Measurements from ENCODE around the gene ATF3.
"Not testable (repeated sequence)": the region's sequence is repeated elsewhere in the genome, so short reads cannot be mapped to it uniquely, and the experiment has no call there.

Gene ATF3

DNA sequence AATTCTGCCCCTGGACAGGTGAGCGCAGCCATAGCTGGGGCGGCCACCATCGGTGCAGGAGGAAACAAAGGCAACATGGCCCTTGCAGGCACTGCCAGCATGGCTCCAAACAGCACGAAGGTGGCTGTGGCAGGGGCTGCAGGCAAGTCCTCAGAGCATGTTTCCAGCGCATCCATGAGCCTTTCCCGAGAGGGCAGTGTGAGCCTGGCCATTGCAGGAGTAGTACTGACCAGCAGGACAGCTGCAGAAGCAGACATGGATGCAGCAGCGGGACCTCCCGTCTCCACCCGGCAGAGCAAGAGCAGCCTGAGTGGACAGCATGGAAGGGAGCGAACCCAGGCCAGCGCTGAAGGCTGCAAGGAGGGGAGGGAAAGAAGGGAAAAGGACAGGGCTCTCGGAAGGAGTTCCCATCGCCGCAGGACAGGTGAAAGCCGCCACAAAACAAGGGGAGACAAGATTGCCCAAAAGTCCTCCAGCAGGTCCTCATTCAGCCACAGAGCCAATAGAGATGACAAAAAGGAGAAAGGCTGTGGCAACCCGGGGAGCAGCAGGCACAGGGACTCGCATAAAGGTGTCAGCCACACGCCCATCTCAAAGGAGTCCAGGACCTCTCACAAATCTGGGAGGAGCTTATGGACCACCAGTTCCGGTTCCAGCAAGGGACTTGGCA, 17.4 kb downstream of the ATF3 start:
- no peak for DNase-seq (ENCODE audit: low read depth, low spot score)

DNA sequence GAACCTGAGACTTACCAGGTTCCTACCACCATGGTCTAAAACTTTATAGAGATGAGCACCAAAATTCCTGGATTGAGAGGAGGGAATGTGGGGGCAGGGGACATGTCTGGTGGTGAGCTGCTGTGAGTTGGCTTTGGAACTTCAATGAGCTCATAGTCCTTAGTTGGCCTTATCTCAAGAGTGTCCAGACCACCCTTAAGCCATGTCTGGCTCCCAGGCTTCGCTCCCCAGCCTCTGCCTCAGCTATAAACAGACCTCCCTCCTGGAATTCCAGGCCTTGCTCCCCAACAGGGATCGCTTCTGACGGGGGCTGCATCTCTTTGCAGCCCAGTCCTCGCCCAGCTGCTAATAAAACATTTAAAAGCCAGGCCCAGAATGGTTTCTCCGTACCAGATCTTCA, 19.5 kb downstream of the ATF3 start:
- DNase-seq (ENCODE audit: low read depth, low spot score) = no peak

DNA sequence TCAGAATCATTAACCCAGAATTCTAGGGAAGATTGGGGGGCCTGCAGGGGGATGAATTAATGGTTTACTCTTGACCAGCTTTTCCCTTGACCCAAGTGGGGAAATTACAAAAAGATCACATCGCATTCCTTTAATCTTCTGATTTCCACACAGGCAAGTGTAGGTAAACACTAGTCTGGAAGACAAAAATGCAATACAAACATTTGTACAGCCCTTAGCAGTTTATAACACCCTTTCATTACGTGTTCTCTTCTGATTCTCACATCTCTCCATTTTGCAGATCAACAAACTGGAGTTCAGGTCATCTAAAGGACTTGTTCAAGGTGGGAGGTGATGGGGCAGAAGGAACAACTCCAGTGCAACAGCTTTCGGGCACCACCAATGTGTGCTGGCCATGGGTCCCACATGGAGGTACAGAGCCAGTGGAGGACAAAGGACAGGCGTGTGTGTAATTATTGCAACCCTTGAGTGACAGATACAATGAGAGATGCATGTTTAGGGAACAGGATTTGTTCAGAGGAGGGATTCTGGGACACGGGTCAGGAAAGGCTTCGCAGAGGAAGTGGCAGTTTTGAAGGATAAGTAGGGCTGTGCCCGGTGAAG, 20.4 kb downstream of the ATF3 start:
- no peak for DNase-seq (ENCODE audit: low read depth, low spot score)

DNA sequence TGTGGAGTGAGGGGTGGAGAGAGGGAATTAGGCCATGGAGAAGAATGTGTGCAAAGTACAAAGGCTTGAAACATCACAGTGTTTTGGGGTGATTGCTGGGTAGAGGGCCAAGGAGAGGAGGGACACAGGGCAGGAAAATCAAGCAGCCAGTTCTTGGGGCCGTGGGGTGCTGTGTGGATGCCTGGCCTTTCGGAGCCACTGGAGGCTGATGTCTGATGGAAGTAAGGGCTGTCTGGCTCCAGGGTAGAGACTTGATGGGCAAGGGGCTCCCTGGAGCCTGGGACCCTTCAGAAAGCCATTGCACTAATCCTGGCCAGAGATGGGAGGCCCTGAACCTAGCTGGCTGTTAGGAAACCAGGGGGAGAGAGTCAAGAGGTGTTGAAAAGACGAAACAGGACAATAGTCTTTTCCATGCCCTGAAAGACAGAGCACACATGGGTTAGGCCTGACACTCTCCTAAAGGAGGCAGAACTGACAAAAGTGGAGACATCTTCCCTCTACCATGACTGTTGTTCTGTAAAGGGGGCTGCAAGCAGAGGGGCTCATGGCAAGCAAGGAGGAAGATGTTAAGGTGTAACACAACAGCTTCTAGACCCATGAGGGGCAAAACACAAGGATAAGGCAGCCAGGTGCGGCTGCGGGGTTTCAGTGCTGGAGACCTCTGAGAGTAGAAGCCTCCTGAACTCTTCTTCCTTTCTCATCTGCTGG, 21.0 kb downstream of the ATF3 start:
- no peak for DNase-seq (ENCODE audit: low read depth, low spot score)

DNA sequence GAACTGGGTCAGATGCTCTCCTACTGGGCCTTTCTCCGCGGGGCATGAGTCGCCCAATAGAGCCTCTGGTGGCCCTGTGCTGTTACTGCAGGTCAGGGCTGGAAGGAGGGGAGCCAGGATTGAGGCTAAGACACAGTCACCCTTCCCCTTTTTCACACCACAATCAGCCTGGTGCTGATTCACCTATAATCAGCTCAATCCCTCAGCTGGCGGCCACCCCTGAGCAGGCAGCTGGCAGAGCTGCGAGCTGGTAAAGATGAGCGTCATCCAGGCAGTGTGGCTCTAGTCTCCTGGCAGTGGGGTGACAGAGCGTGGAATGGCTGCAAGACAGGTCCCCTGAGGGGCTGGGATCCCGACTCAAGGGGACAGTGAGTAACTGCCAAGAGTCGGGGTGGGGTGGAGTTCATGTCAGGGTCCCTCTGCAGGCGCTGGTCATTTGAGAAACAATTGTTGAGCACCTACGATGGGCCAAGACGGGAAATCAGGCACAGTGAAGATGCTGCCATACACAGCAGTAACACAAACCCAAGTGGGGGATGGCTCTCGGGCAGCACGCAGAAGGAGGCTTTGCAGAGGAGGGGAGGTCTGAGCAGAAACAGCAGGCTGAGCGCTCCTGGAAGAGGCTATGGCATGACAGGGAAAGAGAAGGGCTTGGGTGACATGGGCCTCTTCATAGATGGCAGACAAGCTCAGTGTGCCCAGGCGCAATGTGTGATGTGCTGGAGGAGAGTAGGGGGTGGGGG, 21.8 kb downstream of the ATF3 start:
- DNase-seq (ENCODE audit: low read depth, low spot score) = no peak

DNA sequence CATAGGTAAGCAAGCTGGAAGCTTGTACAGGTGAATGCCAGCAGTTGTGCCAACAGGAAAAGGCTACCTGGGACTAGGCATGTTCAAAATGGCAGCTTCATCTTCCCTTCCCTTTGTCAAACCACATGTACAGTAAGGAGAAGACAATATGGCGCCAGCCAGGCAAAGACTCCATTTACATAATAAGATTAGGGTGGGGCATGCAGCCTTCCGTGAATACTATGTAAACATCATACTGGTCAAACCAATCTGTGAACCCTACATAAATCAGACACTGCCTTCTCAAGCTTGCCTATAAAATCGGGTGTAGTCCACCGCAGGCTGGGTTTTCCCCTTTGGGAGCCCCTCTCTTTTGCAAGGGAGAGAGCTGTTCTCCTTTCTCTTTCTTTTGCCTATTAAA, 24.6 kb downstream of the ATF3 start:
- DNase-seq (ENCODE audit: low read depth, low spot score) = no peak

DNA sequence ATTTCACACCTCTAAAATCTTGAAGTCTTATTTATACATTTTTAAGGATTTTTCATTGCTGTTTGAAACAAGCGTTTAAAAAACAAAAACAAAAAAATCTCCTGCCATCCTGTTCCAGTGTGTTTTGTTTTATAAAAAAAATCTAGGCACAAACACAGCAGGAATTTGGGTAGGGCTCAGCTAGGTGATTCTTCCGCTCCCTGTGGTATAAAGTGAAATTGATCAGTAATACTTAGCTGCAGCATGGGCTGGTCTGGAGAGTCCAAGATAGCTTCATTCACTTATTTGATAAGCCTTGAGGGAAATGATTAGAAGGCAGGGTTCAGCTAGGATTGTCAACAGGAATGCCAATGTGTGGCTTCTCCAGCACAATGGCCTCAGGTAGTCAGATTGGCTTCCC, 25.7 kb downstream of the ATF3 start:
- no peak for DNase-seq (ENCODE audit: low read depth, low spot score)

DNA sequence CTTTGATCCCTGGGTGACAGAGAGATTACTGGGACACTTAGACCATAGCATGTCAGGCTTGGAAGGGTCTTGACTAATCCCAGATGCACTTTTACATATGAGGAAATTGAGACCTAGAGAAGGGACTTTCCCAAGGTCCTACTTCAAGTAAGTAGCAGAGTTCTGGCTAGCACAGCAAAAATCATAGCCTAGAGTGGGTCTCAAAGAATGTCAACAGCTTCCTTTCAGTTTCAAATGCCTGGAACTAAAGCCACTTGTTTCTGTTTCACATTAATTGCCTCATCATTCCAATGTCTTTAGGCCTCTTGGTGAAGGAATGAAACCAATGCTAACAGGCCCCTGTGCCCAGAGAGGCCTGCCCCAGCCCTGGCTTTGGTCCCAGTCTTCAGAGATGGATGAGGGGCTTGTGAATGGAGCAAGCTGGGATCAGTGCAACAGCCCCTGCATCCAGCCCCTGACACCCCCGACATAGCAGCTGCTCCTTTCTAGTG, 26.6 kb downstream of the ATF3 start:
- DNase-seq (ENCODE audit: low read depth, low spot score) = no peak

DNA sequence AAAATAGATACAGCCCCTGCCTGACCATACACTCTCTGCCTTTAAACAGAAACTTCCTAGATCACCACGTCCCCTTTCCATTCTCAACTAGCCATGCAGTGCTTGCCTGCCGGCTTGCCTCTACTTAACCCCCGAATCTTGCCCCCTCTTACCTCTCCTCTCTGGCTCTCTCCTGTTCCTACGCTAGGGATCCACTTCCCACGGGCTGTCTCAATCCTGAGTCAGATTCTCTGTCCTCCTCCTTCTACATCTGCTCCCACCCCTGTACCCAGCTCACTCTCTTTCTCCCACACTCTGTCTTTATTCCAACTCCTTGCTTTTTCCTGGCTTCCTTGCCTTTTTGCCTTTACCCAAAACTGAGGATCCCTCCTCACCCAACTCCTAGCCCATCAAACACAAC, 29.3 kb downstream of the ATF3 start:
- DNase-seq (ENCODE audit: low read depth, low spot score) = no peak

DNA sequence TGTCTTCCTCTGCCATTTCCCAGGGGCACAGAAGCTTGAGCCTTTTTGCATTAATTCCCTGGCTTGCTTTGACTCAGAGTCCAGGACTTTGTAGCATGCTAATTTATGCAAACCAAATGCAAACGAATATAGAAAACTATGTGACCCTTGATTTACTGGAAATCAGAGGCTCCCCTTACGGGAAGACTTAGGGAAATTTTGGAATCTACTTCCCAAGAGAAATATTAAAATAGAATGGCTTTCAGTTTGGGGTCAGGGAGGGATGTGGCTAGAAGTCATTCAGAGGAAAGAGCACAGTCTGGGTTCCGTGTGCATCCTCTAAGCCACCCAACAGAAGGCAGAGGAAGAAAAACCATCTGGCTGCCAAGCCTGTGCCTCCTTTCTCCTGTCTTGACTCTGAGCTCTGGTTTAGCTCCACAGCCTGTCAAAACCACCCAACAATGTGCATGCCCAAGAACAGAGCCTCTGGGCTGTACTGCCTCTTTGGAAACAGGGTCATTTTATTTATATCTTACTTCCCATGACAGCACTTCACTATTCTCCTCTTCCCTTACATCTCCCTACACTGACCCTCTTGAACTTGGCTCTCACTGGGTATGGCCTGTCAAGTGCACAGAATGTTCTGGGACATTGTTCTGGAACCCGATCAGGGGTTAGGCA, 30.1 kb downstream of the ATF3 start:
- DNase-seq (ENCODE audit: low read depth, low spot score) = no peak

DNA sequence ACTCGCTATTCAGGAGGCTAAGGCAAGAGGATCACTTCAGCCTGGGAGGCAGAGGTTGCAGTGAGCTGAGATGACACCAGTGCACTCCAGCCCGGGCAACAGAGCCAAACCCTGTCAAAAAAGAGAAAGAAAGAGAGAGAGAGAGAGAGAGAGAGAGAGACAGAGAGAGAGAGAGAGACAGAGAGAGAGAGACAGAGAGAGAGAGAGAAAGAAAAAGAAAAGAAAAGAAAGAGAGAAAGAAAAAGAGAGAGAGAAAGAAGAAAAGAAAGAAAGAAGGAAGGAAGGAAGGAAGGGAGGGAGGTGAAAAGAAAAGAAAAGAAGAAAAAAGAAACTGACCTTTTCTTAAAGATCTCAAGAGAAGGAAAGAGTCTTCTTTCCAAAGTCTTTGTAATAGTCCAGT, 31.0 kb downstream of the ATF3 start:
- not testable (repeated sequence) for DNase-seq (ENCODE audit: low read depth, low spot score)

DNA sequence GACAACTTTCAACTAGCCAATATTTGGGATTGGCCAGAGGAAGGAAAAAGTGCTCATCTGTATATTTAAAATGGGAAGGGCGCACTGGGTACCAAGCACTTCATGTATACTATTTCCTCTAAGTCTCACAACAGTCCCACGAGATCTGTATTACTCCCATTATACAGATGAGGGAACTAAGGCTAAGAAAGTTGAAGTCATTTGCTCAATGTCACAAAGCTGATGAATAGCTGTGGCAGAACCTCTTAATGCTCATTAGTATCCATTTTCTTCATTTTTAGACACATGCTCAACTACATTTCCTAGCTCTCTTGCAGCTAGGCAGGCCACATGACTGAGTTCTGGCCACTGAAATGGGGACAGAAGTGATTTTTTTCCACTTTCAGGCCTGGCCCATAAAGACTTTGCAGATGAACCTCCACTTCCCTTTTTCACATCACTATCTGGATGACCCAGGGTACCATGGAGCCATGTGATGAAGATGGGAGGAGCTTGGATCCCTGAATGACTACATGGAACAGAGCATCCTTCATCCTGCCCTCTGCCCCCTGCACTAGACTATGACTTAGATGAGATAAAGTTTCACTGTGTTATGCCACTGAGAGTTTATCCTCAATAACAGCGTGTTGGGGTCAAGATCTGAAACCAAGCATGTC, 31.8 kb downstream of the ATF3 start:
- DNase-seq (ENCODE audit: low read depth, low spot score) = no peak

DNA sequence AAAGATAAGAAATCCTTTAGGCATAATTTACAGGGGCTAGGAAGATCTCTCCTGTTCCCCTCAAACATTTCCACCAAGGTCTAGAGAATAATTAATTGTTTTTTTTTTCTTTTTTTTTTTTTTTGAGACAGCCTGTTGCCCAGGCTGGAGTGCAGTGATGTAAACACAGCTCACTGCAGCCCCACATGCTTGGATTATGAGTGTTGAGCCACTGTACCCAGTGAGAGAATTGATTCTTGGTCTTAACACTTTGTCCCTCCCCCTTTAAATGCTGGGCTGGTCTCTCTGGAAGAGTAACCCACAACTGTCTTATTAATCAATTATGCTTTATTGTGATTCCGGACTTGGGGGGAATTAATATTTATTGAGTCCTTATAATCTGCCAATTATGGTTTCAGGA, 33.4 kb downstream of the ATF3 start:
- DNase-seq (ENCODE audit: low read depth, low spot score) = no peak

DNA sequence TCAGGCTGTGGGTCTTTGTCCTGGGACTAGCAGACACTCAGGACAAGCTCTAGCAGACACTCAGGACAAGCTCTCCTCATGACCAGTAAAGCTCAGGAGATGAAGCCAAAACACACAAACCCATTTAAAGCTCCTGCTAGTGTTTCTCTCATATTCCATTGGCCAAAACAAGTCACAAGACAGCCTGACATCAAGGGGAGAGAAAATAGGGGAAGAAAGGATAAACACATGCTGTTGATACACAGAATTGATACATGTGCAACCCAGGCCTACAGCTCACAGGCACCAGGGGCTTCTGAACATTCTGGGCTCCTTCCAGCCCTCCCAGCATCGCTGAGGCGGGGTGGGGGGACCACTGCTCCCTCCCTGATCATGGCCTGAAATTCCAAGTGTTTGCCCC, 35.3 kb downstream of the ATF3 start:
- DNase-seq (ENCODE audit: low read depth, low spot score) = no peak

DNA sequence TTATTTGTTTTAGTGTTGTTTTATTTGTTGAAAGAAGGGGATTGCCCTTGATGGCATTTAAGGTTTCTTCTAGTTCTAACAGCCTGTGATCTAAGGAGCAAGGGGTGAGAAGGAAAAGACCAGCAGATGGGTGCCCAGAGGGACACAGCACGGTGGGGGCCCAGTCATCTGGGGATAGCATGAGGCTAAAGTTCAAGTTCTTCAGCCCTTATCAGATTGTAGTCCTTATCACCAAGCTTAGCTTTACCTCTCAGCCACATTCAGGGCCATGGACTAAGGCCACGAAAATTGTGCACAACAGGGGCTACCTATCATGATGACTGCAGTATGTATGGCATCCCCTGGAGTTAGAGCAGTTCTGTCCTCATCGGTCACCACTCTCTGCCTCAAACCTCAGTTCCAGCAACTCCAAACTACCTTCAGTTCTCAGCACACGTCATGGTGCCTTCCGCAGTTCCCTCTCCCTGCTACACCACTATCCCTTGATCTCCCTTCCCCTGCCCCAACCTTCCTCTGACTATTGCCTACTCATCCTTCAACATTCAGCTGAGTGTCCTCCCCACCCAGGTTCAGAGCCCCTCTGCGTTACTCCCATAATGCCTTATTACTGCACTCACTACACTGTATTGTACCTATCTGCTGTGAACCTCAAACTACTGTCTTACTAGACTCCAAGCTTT, 36.4 kb downstream of the ATF3 start:
- DNase-seq (ENCODE audit: low read depth, low spot score) = no peak

DNA sequence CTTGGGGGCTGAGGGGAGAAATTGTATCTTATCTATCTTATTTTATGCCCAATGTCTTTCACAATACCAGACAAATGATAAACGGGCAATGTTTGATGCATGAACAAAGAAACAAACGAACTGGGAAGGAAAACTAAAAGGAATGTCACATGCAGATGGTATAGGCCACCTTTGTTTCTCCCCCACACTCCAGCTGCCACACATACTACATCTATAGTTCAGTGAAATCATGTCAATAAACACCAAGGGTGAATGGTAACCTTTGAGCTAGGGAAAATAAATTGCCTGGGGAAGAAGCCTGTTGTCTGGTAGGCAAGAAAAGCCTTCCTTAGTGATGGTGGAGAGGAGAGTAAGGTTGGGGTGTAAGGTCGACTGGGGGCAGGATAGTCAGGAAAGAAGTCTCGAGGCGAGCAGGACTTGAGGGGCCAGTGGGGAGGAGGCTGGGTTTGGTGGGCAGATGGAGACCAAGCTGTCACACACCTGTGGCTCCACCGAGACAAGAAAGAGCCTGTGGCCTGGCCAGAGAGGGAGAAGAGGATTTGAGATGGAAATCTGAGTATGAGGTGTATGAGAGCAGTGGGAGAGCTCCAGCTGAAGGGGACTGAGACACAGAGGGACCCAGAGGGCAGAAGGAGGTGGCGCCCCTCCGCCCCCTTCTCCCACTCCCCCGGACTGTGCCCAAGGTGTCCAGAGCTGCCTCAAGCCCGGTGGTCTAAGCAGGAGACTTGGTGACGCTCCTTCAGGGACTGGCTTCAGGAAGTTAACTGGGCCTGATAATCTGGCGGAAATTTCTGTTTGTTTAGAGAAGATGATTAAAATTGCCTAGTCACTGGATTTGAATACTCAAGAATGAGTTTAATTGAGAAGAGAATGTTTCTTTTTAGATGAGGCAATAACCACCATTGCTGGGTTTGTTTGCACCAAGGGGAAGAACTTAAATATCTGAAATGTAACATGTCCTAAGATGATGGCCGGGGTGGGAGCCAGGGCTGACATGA, 37.3 kb downstream of the ATF3 start:
- DNase-seq (ENCODE audit: low read depth, low spot score) = no peak

DNA sequence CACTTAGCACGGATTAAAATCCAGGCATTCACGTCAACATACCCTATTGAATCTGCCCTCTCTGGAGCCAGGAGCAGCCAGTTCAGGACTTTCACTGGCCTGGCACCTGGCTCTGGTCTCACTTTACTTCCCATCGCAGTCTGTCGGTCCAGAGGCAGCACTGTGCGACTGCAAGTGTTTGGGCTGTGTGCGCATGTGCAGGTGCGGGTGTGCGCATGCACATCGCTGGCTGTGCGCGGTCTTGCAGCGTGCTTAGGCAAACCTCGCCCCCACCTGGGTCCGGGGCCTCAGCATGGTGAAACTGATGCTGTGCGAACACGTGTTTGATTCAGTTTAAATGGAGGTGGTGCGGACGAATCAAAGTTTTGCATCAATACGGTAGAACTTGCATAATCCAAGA, 38.0 kb downstream of the ATF3 start:
- no peak for DNase-seq (ENCODE audit: low read depth, low spot score)

DNA sequence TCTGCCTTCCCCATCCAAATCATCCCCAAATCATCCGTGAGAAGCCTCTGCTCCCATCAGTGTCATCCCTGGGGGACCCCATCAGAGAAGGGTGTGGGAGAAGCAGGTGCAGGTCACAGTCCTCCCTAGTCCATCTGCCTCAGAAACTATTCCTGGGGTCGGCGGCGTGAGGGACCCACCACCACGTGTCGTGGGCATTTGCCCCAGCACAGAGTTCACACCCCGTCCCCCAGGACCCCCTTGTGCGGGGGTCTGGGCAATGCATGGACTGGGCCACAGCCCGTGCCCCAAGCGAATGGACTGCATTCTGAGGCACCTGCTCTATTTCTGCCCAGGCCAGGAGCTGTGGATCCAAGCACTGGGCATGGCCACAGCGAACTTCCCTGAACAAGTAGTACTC, 38.4 kb downstream of the ATF3 start:
- no peak for DNase-seq (ENCODE audit: low read depth, low spot score)

DNA sequence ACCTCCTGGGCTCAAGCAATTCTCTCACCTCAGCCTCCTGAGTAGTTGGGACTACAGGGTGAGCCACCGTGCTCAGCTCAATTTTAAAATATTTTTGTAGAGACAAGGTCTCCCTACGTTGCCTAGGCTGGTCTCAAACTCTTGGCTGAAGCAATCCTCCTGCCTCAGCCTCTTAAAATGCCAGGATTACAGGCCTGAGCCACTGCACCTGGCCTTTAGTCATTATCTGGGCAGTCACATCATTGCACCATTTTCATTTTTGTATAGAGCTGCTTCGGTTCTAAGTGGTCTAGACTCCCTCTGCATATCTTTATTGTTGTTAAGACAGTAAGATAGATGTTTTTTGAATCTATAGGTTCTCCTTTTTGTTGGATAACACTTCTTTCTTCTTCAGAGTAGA, 39.9 kb downstream of the ATF3 start:
- no peak for DNase-seq (ENCODE audit: low read depth, low spot score)

DNA sequence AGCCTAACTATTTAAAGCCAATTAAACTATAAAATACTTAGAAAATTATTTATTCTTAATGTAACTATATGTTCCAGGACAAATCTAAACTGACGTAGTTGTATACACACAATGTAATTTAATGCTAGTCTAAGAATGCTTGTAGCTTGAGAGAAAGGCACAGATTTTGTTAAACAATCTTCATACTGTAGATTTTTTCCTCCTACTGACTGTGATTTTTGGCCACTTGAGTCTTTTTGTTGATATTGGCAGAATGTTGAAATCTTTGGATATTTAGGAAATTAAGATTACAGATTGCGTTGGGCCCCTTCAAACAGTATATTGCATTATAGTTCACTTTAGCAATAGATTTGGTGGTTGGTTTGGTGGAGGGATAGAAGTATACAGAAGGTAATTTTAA, 40.5 kb downstream of the ATF3 start:
- no peak for DNase-seq (ENCODE audit: low read depth, low spot score)

All from brain pericyte (primary cell).